ENCODE results near the gene MPG.

GRCh38 chr16:71210-71539 is 6.8 kb upstream of the MPG start:
- TF ChIP-seq REST (IDR thresholded peaks at IDR 0.05; ENCODE audit: insufficient read depth in 1 of 2, low read depth in 2 of 2, low read length in 1 of 2): no peak
- no peak for TF ChIP-seq CTCF (IDR thresholded peaks at IDR 0.05)
- no peak for TF ChIP-seq POLR2AphosphoS5 (IDR thresholded peaks at IDR 0.05; ENCODE audit: low read depth, low read length)
